Ascending aorta (tissue), 2 donors: ENCODE measurements around the gene SRPRB. TPM values are rescaled to one million over a fixed set of nuclear protein-coding genes. Genes with fewer than 3 reads are reported as not detected.
"Not testable (repeated sequence)": the region's sequence is repeated elsewhere in the genome, so short reads cannot be mapped to it uniquely, and the experiment has no call there.

ENCODE experiments used
- DNase-seq, 2 donors: peaks; one replicate each; pipeline ENCODE4 v3.0.0-alpha.2; 2019; ENCODE audit warnings: low spot score in 2 of 2
- H3K27ac ChIP-seq, 2 donors: fragments of 200-600 bp; sonication (generic); one replicate each; pipeline ENCODE4 v1.5.1; 2016 to 2017; ENCODE audit warnings: mild to moderate bottlenecking in 1 of 2
- H3K27me3 ChIP-seq: fragments of 200-600 bp; sonication (generic); one replicate; pipeline ENCODE4 v1.5.1; 2017
- H3K36me3 ChIP-seq, 2 donors: fragments of 200-600 bp; sonication (generic); one replicate each; pipeline ENCODE4 v1.5.1; 2016
- H3K4me1 ChIP-seq, 2 donors: fragments of 200-600 bp; sonication (generic); one replicate each; pipeline ENCODE4 v1.5.1; 2016 to 2017; ENCODE audit warnings: mild to moderate bottlenecking in 1 of 2
- H3K4me3 ChIP-seq, 2 donors: fragments of 200-600 bp; sonication (generic); one replicate each; pipeline ENCODE4 v1.5.1; 2016 to 2017; ENCODE audit warnings: mild to moderate bottlenecking in 1 of 2
- H3K9me3 ChIP-seq, 2 donors: fragments of 200-600 bp; sonication (generic); one replicate each; pipeline ENCODE4 v1.5.1; 2016
- intact Hi-C: fragments of 100-400 bp; cut with DNase I; formaldehyde crosslinking; loops from one replicate; pipeline ENCODE4 v1.15.1; 2023
- total RNA-seq: library from RNA; depleted of rRNA; stranded (reverse); fragments of >200 nt; gene quantifications from one replicate; pipeline ENCODE4 v1.1.0, GENCODE V29; 2016
- TF ChIP-seq, protein P1 (sequence below), 3 experiments: fragments of 200-600 bp in 2 of 3; fragments of 450-650 bp in 1 of 3; sonication (generic) in 2 of 3; IDR thresholded peaks; one replicate each; pipeline ENCODE4 v1.5.1; 2016 to 2019; ENCODE audit warnings: antibody characterized with exemption in 3 of 3, mild to moderate bottlenecking in 1 of 3, moderate library complexity in 1 of 3

Gene SRPRB
- total RNA-seq, 1 donor from 2014 or later: 16.1 TPM

DNA sequence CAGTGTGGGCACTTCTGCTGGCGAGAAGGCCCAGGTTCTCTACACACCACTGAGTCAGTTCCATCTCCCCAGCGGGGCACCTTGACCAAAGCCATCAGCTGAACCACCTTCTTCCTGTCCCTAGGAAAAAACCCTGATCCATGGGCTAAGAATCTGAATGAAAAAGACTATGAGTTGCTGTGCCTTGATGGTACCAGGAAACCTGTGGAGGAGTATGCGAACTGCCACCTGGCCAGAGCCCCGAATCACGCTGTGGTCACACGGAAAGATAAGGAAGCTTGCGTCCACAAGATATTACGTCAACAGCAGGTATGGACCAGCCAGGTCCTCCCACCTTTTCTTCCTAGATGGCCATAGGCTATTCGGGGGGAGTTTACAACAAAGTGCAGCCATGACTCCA, 30.3 kb upstream of the SRPRB start:
- H3K27me3 ChIP-seq: no peaks in the 10 kb centered on the region
- no peaks in the 10 kb centered on the region for H3K4me1 ChIP-seq
- no peak overlapping the region for H3K4me3 ChIP-seq
- TF ChIP-seq, protein P1, sequence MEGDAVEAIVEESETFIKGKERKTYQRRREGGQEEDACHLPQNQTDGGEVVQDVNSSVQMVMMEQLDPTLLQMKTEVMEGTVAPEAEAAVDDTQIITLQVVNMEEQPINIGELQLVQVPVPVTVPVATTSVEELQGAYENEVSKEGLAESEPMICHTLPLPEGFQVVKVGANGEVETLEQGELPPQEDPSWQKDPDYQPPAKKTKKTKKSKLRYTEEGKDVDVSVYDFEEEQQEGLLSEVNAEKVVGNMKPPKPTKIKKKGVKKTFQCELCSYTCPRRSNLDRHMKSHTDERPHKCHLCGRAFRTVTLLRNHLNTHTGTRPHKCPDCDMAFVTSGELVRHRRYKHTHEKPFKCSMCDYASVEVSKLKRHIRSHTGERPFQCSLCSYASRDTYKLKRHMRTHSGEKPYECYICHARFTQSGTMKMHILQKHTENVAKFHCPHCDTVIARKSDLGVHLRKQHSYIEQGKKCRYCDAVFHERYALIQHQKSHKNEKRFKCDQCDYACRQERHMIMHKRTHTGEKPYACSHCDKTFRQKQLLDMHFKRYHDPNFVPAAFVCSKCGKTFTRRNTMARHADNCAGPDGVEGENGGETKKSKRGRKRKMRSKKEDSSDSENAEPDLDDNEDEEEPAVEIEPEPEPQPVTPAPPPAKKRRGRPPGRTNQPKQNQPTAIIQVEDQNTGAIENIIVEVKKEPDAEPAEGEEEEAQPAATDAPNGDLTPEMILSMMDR (IDR thresholded peaks at IDR 0.05): no peak
- H3K27ac ChIP-seq: no peak overlapping the region
- intact Hi-C loops: no loop called here
- H3K36me3 ChIP-seq: no peaks in the 10 kb centered on the region
- no peaks in the 10 kb centered on the region for H3K9me3 ChIP-seq
- no peak for DNase-seq

DNA sequence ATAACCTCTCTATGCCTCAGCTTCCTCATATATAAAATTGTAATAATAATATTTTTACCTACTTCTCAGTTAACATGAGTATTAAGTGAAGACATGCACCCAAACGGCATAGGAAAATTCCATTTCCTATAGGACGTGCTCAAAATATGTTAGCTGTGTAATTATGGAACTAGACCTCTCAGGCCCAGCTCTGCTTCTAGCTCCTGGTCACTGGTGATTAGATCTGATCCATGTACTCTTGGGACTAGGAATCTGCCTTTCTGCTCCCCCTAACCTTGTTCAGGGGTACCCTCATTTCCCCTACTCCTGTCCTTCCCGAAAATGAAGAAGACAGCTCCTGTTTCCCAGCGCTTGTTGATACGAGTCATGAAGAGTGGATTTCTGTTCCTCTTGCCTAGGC, 29.8 kb upstream of the SRPRB start:
- Histone ChIP-seq H3K4me3 (no peak overlapping the region), H3K36me3 (no peaks in the 10 kb centered on the region), H3K4me1 (no peaks in the 10 kb centered on the region), H3K9me3 (no peaks in the 10 kb centered on the region), H3K27ac (no peak overlapping the region), H3K27me3 (no peaks in the 10 kb centered on the region)
- intact Hi-C loops: no loop called here
- TF ChIP-seq, protein P1 (IDR thresholded peaks at IDR 0.05): no peak
- no peak for DNase-seq

DNA sequence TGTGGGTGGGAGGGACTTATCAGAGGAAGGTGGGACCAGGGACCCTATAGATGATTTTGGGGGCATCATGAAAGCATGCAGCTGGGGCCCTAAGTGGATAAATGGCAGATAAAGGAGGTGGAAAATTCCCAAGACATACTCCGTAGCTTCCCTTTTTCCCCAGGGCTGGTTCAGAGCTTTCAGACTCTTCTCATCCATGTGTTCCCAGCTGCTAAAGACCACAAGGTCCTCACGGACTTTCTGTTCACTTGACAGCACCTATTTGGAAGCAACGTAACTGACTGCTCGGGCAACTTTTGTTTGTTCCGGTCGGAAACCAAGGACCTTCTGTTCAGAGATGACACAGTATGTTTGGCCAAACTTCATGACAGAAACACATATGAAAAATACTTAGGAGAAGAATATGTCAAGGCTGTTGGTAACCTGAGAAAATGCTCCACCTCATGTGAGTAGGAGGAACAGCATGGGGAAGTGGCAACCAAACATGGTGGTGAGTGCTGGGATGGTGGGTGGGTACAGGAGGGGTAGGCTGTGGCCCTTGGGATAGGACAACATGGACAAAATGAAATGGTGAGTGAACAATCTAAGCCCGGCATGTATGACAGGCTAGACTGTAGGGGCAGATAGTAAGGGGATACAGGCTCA, 28.7 kb upstream of the SRPRB start:
- H3K27ac ChIP-seq: no peak overlapping the region
- intact Hi-C loops: no loop called here
- no peak for DNase-seq
- no peaks in the 10 kb centered on the region for H3K4me1 ChIP-seq
- no peak overlapping the region for H3K4me3 ChIP-seq
- no peaks in the 10 kb centered on the region for H3K9me3 ChIP-seq
- TF ChIP-seq, protein P1 (IDR thresholded peaks at IDR 0.05): no peak
- no peaks in the 10 kb centered on the region for H3K27me3 ChIP-seq
- H3K36me3 ChIP-seq: no peaks in the 10 kb centered on the region

DNA sequence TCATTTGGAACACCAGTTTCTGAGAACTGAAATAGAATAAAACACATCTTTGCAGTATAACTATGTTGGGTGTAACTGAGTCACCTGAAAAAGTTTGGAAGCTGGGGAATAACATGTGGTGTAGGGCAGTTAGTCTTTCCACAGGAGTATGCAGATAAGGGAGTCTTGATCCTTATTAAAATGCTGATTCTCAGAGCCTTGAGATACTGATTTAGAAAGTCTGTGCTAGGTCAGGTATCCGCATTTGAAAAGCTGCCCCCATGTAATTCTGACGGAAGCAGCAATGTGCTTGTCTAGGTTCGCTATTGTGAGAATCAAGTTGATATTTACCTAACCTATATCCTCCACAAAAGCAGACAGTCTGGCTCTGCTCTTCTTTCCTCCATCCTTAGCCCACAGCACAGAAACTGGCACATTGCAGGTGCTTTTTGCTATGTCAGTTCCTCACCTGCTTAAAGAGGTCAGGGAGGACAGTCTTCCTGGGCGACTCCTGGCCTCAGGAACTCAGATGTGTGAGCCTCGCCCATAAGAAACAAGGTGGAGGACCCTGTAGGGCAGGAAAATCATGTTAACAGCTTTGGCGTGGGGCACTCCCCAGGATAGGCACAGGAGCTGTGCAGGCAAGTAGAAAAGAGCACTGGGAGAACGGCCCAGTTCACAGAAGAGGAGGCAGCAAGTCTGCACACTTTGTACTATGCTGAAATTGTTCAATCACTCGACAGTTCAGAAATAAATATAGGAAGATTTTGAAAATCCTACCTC, 27.6 kb upstream of the SRPRB start:
- intact Hi-C loops: no loop called here
- H3K4me3 ChIP-seq: no peak overlapping the region
- no peak for DNase-seq
- H3K9me3 ChIP-seq: no peaks in the 10 kb centered on the region
- no peaks in the 10 kb centered on the region for H3K27me3 ChIP-seq
- no peaks in the 10 kb centered on the region for H3K4me1 ChIP-seq
- H3K36me3 ChIP-seq: no peaks in the 10 kb centered on the region
- TF ChIP-seq, protein P1 (IDR thresholded peaks at IDR 0.05): no peak
- H3K27ac ChIP-seq: no peak overlapping the region

DNA sequence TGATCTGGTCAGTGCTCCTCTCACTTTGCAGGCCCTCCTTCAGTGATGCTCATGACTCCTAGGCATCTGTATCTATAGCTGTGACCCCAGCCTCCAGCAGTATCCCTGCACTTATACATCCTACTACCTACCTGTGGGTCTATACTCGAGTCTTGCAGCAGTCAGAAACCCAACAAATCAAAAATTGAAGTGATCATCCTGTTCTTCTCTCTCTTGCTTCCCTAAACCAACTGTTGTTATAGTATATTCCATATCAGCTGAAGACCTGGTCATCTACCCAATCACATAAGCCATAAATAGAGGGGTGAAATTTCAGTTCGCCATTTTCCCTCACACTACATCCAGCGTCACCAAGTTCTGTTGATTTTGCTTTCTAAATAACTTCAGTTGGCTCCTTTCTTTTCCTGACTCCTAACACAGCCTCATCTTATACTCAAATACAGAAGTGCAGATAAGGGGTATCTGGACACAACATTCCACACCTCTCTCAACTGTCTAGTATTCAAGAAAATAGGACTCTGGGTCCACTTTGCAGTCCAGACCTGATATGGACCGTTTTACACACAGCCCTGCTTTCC, 25.9 kb upstream of the SRPRB start:
- no peaks in the 10 kb centered on the region for H3K36me3 ChIP-seq
- H3K4me3 ChIP-seq: no peak overlapping the region
- no peak overlapping the region for H3K27ac ChIP-seq
- TF ChIP-seq, protein P1 (IDR thresholded peaks at IDR 0.05): no peak
- DNase-seq: no peak
- intact Hi-C loops: no loop called here
- H3K4me1 ChIP-seq: no peaks in the 10 kb centered on the region
- H3K27me3 ChIP-seq: no peaks in the 10 kb centered on the region
- H3K9me3 ChIP-seq: no peaks in the 10 kb centered on the region

DNA sequence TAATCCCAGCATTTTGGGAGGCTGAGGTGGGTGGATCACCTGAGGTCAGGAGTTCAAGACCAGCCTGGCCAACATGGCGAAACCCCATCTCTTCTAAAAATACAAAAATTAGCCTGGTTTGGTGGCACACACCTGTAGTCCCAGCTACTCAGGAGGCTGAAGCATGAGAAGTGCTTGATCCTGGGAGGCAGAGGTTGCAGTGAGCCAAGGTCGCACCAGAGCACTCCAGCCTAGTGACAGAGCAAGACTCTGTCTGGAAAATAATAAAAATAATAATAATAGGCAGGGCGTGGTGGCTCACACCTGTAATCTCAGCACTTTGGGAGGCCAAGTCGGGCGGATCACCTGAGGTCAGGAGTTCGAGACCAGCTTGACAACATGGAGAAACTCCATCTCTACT, 24.9 kb upstream of the SRPRB start:
- H3K4me1 ChIP-seq, H3K27me3 ChIP-seq, H3K27ac ChIP-seq, H3K4me3 ChIP-seq, H3K9me3 ChIP-seq, DNase-seq, intact Hi-C loops, H3K36me3 ChIP-seq: not testable (repeated sequence)
